ENCODE data around the gene OR2T34.
A peak's percentile ranks its signal among the peaks of the same experiment; 100 is the strongest.
"Not testable (repeated sequence)": the region's sequence is repeated elsewhere in the genome, so short reads cannot be mapped to it uniquely, and the experiment has no call there.

Gene OR2T34
- total RNA-seq, result 0 reads per million in 2 experiments

- DNase-seq (ENCODE audit: low read depth), result not testable (repeated sequence)
These were observed at the start of gene OR2T34 for GRCh38 chr1:248574657-248575056. TSS of gene OR2T34 (minus strand) at chr1:248574757. CDS start at chr1:248574757, 0 bp downstream.

- no peak for DNase-seq (ENCODE audit: low read depth)
These were observed 48.0 kb upstream of the OR2T34 start for GRCh38 chr1:248622570-248623001.

- DNase-seq (ENCODE audit: low read depth), result no peak
These were observed 47.2 kb upstream of the OR2T34 start for GRCh38 chr1:248621770-248622169.

- DNase-seq (ENCODE audit: low read depth), result peak; percentile 13
These were observed 44.3 kb upstream of the OR2T34 start for GRCh38 chr1:248618878-248619277.

GRCh38 chr1:248618119-248618518 lies 43.6 kb upstream of the OR2T34 start:
- DNase-seq (ENCODE audit: low read depth), result no peak

GRCh38 chr1:248613742-248614141 lies 39.2 kb upstream of the OR2T34 start:
- DNase-seq (ENCODE audit: low read depth), result no peak

GRCh38 chr1:248611883-248612414 lies 37.4 kb upstream of the OR2T34 start:
- DNase-seq (ENCODE audit: low read depth), result no peak

- no peak for DNase-seq (ENCODE audit: low read depth)
These were observed 35.7 kb upstream of the OR2T34 start for GRCh38 chr1:248610301-248610700.

- no peak for DNase-seq (ENCODE audit: low read depth)
These were observed 24.8 kb upstream of the OR2T34 start for GRCh38 chr1:248599396-248599795.

- DNase-seq (ENCODE audit: low read depth), result no peak
These were observed 23.0 kb upstream of the OR2T34 start, which contains the start of gene OR2T10 for GRCh38 chr1:248597589-248597988. TSS of gene OR2T10 (minus strand) at chr1:248597700. CDS start at chr1:248593768, 3,932 bp downstream.

- DNase-seq (ENCODE audit: low read depth), result no peak
These were observed 22.1 kb upstream of the OR2T34 start for GRCh38 chr1:248596615-248597014.

GRCh38 chr1:248593226-248593625 lies 18.7 kb upstream of the OR2T34 start:
- no peak for DNase-seq (ENCODE audit: low read depth)

GRCh38 chr1:248592655-248593054 lies 18.1 kb upstream of the OR2T34 start:
- DNase-seq (ENCODE audit: low read depth), result no peak

GRCh38 chr1:248590055-248590454 lies 15.5 kb upstream of the OR2T34 start:
- DNase-seq (ENCODE audit: low read depth), result no peak

- DNase-seq (ENCODE audit: low read depth), result no peak
These were observed 14.8 kb upstream of the OR2T34 start for GRCh38 chr1:248589334-248589733.

GRCh38 chr1:248585266-248585665 lies 10.7 kb upstream of the OR2T34 start:
- DNase-seq (ENCODE audit: low read depth), result no peak

- DNase-seq (ENCODE audit: low read depth), result no peak
These were observed 1.9 kb upstream of the OR2T34 start for GRCh38 chr1:248576260-248576980.

GRCh38 chr1:248573856-248574255 lies 701 bp downstream of the OR2T34 start:
- DNase-seq (ENCODE audit: low read depth), result not testable (repeated sequence)

GRCh38 chr1:248572049-248572448 lies 2.5 kb downstream of the OR2T34 start:
- not testable (repeated sequence) for DNase-seq (ENCODE audit: low read depth)

GRCh38 chr1:248570811-248571210 lies 3.7 kb downstream of the OR2T34 start:
- not testable (repeated sequence) for DNase-seq (ENCODE audit: low read depth)

GRCh38 chr1:248569049-248569448 lies 5.5 kb downstream of the OR2T34 start:
- not testable (repeated sequence) for DNase-seq (ENCODE audit: low read depth)

- not testable (repeated sequence) for DNase-seq (ENCODE audit: low read depth)
These were observed 8.8 kb downstream of the OR2T34 start for GRCh38 chr1:248565530-248566373.
